ENCODE measurements around the gene GPR160. TPM values are rescaled to one million over a fixed set of nuclear protein-coding genes. Genes with fewer than 3 reads are reported as not detected.

Gene GPR160
- total and polyA plus RNA-seq, 2 experiments from 2014 or later: 52.2 to 87.9 TPM

DNA sequence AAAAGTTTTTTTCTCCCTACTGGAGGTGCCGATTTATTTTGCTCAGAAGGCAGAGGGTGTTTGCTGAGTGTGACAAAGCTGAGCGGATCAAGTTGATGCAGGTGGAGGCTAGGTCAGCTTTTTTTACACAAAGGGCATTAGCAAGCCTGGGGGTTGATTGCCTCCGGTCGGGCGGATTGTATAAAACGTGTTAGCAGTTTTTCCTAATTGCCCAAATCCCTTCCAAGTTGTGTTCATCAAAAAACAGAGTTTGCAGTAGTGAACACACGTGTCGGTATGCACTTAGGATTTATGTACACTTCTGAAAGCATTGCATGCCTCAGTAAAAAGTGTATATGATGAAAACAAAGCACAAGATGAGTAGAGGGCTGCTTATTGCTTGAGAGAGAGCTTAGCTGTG is 2.6 kb downstream of the GPR160 start:
- no peaks in the 10 kb centered on the region for H3K36me3 ChIP-seq (replicated peaks; ENCODE audit: insufficient read depth, low read depth)
- TF ChIP-seq EZH2phosphoT487 (IDR thresholded peaks at IDR 0.05; ENCODE audit: low read depth, severe bottlenecking, unreplicated experiment) (no peak), EZH2 (IDR thresholded peaks at IDR 0.05; ENCODE audit: borderline replicate concordance) (no peak)
- TF ChIP-seq, protein P1, sequence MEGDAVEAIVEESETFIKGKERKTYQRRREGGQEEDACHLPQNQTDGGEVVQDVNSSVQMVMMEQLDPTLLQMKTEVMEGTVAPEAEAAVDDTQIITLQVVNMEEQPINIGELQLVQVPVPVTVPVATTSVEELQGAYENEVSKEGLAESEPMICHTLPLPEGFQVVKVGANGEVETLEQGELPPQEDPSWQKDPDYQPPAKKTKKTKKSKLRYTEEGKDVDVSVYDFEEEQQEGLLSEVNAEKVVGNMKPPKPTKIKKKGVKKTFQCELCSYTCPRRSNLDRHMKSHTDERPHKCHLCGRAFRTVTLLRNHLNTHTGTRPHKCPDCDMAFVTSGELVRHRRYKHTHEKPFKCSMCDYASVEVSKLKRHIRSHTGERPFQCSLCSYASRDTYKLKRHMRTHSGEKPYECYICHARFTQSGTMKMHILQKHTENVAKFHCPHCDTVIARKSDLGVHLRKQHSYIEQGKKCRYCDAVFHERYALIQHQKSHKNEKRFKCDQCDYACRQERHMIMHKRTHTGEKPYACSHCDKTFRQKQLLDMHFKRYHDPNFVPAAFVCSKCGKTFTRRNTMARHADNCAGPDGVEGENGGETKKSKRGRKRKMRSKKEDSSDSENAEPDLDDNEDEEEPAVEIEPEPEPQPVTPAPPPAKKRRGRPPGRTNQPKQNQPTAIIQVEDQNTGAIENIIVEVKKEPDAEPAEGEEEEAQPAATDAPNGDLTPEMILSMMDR (IDR thresholded peaks at IDR 0.05; ENCODE audit: poor library complexity): no peak
- H3K4me1 ChIP-seq (ENCODE audit: insufficient read depth): peaks cover 3% of the 10 kb centered on the region
- peaks cover 4% of the 10 kb centered on the region for H3K27me3 ChIP-seq
- no peak overlapping the region for H3K27ac ChIP-seq
- peaks cover 44% of the 10 kb centered on the region for H3K79me2 ChIP-seq
- no peaks in the 10 kb centered on the region for H3K9me2 ChIP-seq (replicated peaks; ENCODE audit: insufficient read depth)
- 12% methylated on average over 8 of the region's 8 CpGs for WGBS (ENCODE audit: low lambda C conversion rate, missing lambda C conversion rate)
- no peak overlapping the region for H2AFZ ChIP-seq
- H3K4me3 ChIP-seq: peak overlapping the region; percentile 13
- DNase-seq (ENCODE audit: low spot score): no peak
- no peaks in the 10 kb centered on the region for H3K9me3 ChIP-seq (ENCODE audit: low read depth)
- no peaks in the 10 kb centered on the region for H4K20me1 ChIP-seq (ENCODE audit: insufficient read depth, poor library complexity, severe bottlenecking)
- peak overlapping the region; percentile 92 for H3K4me2 ChIP-seq

- Histone ChIP-seq H3K4me3 (no peak overlapping the region), H3K36me3 (replicated peaks; ENCODE audit: insufficient read depth, low read depth) (no peaks in the 10 kb centered on the region), H3K9me2 (replicated peaks; ENCODE audit: insufficient read depth) (no peaks in the 10 kb centered on the region), H3K4me2 (no peak overlapping the region), H3K27ac (no peak overlapping the region), H3K4me1 (ENCODE audit: insufficient read depth) (peaks cover 11% of the 10 kb centered on the region), H3K27me3 (peaks cover 4% of the 10 kb centered on the region), H3K9me3 (ENCODE audit: low read depth) (no peaks in the 10 kb centered on the region), H2AFZ (no peak overlapping the region), H3K79me2 (peaks cover 56% of the 10 kb centered on the region), H4K20me1 (ENCODE audit: insufficient read depth, poor library complexity, severe bottlenecking) (no peaks in the 10 kb centered on the region)
- 63% methylated on average over 7 of the region's 7 CpGs for WGBS (ENCODE audit: low lambda C conversion rate, missing lambda C conversion rate)
- no peak for TF ChIP-seq EZH2 (IDR thresholded peaks at IDR 0.05; ENCODE audit: borderline replicate concordance)
- TF ChIP-seq, protein P1 (IDR thresholded peaks at IDR 0.05; ENCODE audit: poor library complexity): no peak
- no peak for TF ChIP-seq EZH2phosphoT487 (IDR thresholded peaks at IDR 0.05; ENCODE audit: low read depth, severe bottlenecking, unreplicated experiment)
- no peak for DNase-seq (ENCODE audit: low spot score)
These were observed 5.7 kb downstream of the GPR160 start for GRCh38 chr3:170043506-170043905.

- WGBS (ENCODE audit: low lambda C conversion rate, missing lambda C conversion rate): 98% methylated on average over 7 of the region's 8 CpGs
- Histone ChIP-seq H3K4me1 (ENCODE audit: insufficient read depth) (peaks cover 11% of the 10 kb centered on the region), H3K4me3 (no peak overlapping the region), H4K20me1 (ENCODE audit: insufficient read depth, poor library complexity, severe bottlenecking) (no peaks in the 10 kb centered on the region), H3K79me2 (peaks cover 60% of the 10 kb centered on the region), H3K9me2 (replicated peaks; ENCODE audit: insufficient read depth) (no peaks in the 10 kb centered on the region), H3K4me2 (no peak overlapping the region), H3K9me3 (ENCODE audit: low read depth) (no peaks in the 10 kb centered on the region), H2AFZ (no peak overlapping the region), H3K36me3 (replicated peaks; ENCODE audit: insufficient read depth, low read depth) (no peaks in the 10 kb centered on the region), H3K27ac (peak overlapping the region; percentile 76), H3K27me3 (peaks cover 4% of the 10 kb centered on the region)
- no peak for DNase-seq (ENCODE audit: low spot score)
- TF ChIP-seq EZH2phosphoT487 (IDR thresholded peaks at IDR 0.05; ENCODE audit: low read depth, severe bottlenecking, unreplicated experiment) (no peak), EZH2 (IDR thresholded peaks at IDR 0.05; ENCODE audit: borderline replicate concordance) (no peak)
- TF ChIP-seq, protein P1 (IDR thresholded peaks at IDR 0.05; ENCODE audit: poor library complexity): no peak
These were observed 6.5 kb downstream of the GPR160 start for GRCh38 chr3:170044271-170044670.
